IPS DF 6.9 (cell line): ENCODE measurements around the gene MVB12B.

Experiments
- DNase-seq: peaks from one replicate; pipeline ENCODE4 v3.0.0-alpha.2; 2013; ENCODE audit warnings: low read depth, low spot score
- H3K27ac ChIP-seq: one replicate; pipeline ENCODE4 v1.5.1; 2013; ENCODE audit warnings: low read length, control low read depth
- H3K27me3 ChIP-seq: 2 replicates; pipeline ENCODE4 v1.6.1; 2013; ENCODE audit warnings: mild to moderate bottlenecking, low read length; ENCODE audit not compliant: control insufficient read depth, insufficient read depth
- H3K36me3 ChIP-seq: 2 replicates; pipeline ENCODE4 v1.6.1; 2013; ENCODE audit warnings: low read length; ENCODE audit not compliant: control insufficient read depth, insufficient read depth
- H3K4me1 ChIP-seq: 2 replicates; pipeline ENCODE4 v1.6.1; 2013; ENCODE audit warnings: low read length; ENCODE audit not compliant: control insufficient read depth, insufficient read depth
- H3K4me3 ChIP-seq: 2 replicates; pipeline ENCODE4 v1.5.1; 2013; ENCODE audit warnings: mild to moderate bottlenecking, low read length
- H3K9me3 ChIP-seq: 2 replicates; pipeline ENCODE4 v1.6.1; 2013; ENCODE audit warnings: low read length, inconsistent platforms; ENCODE audit not compliant: control insufficient read depth, insufficient read depth
- WGBS: extraction: QIAGEN DNeasy Blood & Tissue Kit; methylation state at CpG from one replicate; pipeline ENCODE4 v1.1.7; 2013; ENCODE audit warnings: mixed read lengths, missing lambda C conversion rate; ENCODE audit not compliant: insufficient read length, insufficient coverage; 5-methylcytosine and 5-hydroxymethylcytosine counted together

MVB12B gene

DNA sequence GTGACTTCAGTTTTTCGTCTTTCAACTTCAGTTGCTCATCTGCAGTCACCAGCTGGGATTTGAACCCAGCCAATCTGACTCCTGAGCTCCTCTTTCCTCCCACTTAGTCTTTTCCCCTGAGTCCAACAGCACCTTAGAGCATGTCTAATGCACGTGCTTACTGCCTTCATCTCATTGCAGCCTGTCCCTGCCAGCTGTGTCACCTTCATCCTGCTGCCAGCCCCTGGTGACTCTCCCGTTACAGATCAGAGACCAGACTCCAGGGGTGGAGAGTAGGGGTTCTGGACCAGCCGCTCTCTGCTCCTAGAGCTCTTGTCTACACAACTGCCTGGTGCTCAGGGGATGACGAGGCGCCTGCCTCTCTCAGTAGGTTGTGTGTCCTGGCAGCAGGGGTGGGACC, 154.2 kb downstream of the MVB12B start:
- Histone ChIP-seq H3K27ac (no peak overlapping the region), H3K4me3 (no peak overlapping the region), H3K4me1 (0 out of 2 replicates have a peak, but pooled peaks cover 3% of the 10 kb centered on the region), H3K27me3 (no peaks in the 10 kb centered on the region), H3K36me3 (no peaks in the 10 kb centered on the region), H3K9me3 (no peaks in the 10 kb centered on the region; the same call in 1 of the 2 replicates)
- WGBS, result no CpG with 5 or more reads among the region's 6 CpGs
- DNase-seq, result no peak

DNA sequence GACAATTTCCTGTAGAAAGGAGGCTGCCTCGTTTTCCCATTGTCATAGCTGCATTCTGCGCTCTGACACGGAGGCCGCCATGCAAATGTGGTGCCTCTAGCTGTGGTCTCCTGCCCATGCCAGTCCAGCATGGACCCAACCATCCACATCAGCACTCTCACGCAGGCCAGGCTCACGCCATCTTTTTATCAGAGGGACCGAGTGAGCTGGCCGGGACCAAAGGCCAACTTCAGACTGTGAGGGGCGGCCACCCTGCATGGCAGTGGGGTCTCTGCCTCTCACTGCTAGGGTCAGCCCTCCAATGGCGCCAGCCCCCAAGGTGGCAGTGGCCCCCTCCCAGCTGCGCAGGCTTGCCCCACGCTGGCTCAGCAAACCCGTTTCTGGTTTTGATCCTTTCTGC, 155.2 kb downstream of the MVB12B start:
- no CpG with 5 or more reads among the region's 13 CpGs for WGBS
- no peak overlapping the region for H3K4me3 ChIP-seq
- no peaks in the 10 kb centered on the region; the same call in 1 of the 2 replicates for H3K9me3 ChIP-seq
- DNase-seq, result no peak
- H3K36me3 ChIP-seq, result no peaks in the 10 kb centered on the region
- H3K27me3 ChIP-seq, result no peaks in the 10 kb centered on the region
- no peak overlapping the region for H3K27ac ChIP-seq
- H3K4me1 ChIP-seq, result 0 out of 2 replicates have a peak, but pooled peaks cover 1% of the 10 kb centered on the region

DNA sequence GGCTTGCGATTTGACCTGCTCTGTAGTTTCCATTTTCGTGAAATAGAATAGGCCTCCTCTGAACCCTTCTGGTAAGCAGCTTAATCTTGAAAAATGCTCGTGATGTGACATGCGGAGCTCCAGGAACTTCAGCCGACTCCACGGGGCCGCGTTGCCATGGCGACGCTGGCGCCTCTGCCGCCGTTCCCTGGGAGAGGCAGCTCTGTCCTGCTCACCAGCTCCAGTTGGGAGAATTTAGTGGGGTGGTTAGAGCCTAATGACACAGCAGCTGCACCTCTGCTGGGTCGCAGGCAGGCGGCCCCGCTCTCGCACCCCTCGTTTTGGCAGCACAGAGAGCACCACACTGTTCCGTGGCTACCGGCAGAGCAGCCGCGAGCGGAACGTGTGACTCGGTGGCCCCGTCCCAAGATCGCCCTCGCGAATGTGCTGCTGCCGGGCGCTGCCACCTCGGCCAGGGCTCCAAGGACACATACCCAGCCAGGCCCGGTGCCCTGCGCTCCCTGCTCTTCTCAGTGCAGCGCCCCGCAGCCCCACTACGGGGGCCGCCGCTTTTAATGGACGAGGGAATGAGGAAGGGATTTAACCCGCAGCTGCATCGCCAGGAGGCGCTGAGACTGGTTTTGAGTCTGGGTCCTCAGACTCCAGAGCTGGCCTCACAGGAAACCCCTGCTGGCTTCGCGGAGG, 155.9 kb downstream of the MVB12B start:
- no peaks in the 10 kb centered on the region for H3K27me3 ChIP-seq
- H3K4me3 ChIP-seq, result peak overlapping the region; percentile 23; the same call in 1 of the 2 replicates
- H3K4me1 ChIP-seq, result 0 out of 2 replicates have a peak, but pooled peaks cover 1% of the 10 kb centered on the region
- no peaks in the 10 kb centered on the region for H3K36me3 ChIP-seq
- H3K27ac ChIP-seq, result no peak overlapping the region
- no peaks in the 10 kb centered on the region; the same call in 1 of the 2 replicates for H3K9me3 ChIP-seq
- WGBS, result no CpG with 5 or more reads among the region's 45 CpGs
- no peak for DNase-seq

DNA sequence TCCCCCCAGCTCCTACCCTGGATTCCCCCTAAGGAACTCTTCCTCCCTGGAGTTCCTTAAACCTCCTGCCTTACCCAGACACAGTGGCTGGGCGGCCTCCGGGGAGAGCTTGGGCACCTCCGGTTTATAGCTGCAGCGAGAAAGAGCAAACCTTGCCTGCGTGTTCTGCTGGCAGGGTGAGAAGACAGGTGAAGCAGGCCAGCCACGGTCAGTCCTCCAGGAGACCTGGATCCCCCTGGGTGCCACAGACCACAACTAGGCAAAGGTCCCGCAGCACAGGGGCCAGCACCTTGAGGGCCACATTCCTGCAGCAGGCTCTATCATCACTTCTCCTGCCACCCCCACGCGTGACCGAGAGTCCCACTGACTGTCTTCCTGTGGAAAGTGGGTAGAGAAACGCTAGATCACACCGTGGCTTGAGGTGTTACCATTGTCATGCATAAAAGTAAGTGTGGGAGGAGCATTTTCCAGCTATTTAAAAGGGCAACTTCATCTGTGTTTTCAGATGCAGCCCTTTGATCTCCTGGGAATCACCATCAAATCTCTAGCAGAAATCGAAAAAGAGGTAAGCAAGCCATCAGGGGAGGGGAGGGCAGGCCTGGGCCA, 156.9 kb downstream of the MVB12B start:
- Histone ChIP-seq H3K36me3 (no peaks in the 10 kb centered on the region), H3K27me3 (no peaks in the 10 kb centered on the region), H3K9me3 (no peaks in the 10 kb centered on the region), H3K4me3 (no peak overlapping the region), H3K4me1 (0 out of 2 replicates have a peak, but pooled peaks cover 1% of the 10 kb centered on the region), H3K27ac (no peak overlapping the region)
- WGBS, result no CpG with 5 or more reads among the region's 13 CpGs
- no peak for DNase-seq

DNA sequence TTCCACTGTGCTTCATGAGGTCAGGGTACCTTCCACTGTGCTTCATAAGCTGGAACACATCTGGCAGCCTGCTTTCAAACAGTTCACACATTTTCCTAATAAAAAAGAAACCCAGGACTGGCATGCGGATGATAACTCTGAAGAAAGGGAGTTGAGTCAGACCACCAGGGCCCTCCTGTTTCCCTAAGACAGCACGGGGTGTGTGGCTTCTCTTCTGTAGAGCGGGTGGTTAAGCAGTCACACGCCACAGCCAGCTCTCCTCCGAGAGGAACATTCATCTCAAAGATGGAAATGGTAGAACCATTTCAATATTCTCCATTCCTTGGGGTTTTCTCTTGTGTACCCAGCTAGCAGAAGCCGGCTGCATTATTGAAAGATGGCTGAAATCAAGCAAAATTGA, 159.0 kb downstream of the MVB12B start:
- no peak for DNase-seq
- Histone ChIP-seq H3K27ac (no peak overlapping the region), H3K27me3 (no peaks in the 10 kb centered on the region), H3K36me3 (no peaks in the 10 kb centered on the region), H3K4me1 (peaks cover 4% of the 10 kb centered on the region; the same call in 1 of the 2 replicates), H3K4me3 (no peak overlapping the region), H3K9me3 (no peaks in the 10 kb centered on the region)
- WGBS, result no CpG with 5 or more reads among the region's 6 CpGs

DNA sequence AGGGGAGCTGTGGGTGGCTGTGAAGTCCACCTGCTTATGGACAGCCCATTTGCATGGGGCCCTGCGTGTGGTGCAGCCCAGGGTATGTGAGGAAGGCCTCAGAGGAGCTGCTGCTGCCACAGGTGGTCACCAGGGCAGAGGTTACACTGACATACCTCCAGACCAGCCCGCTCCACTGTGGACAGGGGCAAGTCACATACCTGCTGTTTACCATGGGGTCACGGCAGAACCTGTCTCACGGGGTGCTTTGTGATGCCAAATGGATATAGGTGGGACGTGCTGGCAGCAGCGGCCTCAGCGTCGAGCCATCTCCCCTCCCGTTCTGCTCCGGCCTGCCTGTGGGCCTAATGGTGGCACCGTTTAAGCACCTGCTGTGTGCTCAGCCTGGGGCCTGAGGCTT, 159.6 kb downstream of the MVB12B start:
- H3K27ac ChIP-seq, result no peak overlapping the region
- WGBS, result no CpG with 5 or more reads among the region's 11 CpGs
- H3K36me3 ChIP-seq, result no peaks in the 10 kb centered on the region
- H3K27me3 ChIP-seq, result no peaks in the 10 kb centered on the region
- no peak overlapping the region for H3K4me3 ChIP-seq
- peaks cover 4% of the 10 kb centered on the region; the same call in 1 of the 2 replicates for H3K4me1 ChIP-seq
- DNase-seq, result no peak
- no peaks in the 10 kb centered on the region for H3K9me3 ChIP-seq

DNA sequence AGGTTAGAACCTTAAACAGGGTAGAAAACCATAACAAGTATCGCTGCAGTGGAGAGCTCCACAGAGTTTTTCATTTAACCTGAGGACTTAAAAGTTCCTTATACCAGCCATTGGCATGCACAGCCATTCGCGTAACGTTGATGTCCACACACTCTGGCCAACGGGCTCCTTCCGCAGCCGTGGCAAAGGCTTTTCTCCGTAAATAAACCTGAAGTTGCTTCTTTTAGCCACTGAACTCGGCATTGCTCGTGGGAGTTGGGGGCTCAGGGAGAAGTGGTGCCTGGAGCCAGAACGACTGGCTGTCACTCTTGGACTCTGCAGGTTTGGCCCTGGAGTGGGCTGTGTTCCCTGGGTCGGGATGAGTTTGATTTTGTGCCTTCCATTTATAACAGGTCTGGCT, 161.2 kb downstream of the MVB12B start:
- no peak overlapping the region for H3K4me3 ChIP-seq
- H3K9me3 ChIP-seq, result no peaks in the 10 kb centered on the region
- H3K27ac ChIP-seq, result no peak overlapping the region
- no peak for DNase-seq
- no peaks in the 10 kb centered on the region for H3K27me3 ChIP-seq
- no CpG with 5 or more reads among the region's 12 CpGs for WGBS
- H3K36me3 ChIP-seq, result no peaks in the 10 kb centered on the region
- peaks cover 3% of the 10 kb centered on the region; the same call in 1 of the 2 replicates for H3K4me1 ChIP-seq

DNA sequence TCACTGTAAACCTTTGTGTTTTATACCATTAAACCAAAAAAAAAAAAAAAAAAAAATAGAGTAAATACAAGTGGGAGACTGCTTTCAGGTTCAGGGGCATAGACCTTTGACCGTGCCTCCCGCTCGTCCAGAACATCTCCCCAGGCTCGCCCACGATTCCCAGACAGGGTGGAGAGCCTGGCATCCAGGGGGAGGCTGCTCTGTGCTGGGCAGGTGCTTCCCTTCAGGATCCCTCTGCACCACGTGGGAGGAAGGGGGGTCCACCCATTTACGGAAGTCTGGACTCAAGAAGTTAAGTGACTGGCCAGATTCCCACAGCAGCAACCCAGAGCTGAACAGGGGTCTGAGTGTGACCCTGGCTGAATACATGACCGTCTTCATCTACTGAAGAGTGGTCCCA, 161.7 kb downstream of the MVB12B start:
- Histone ChIP-seq H3K36me3 (no peaks in the 10 kb centered on the region), H3K27ac (no peak overlapping the region), H3K4me1 (peaks cover 3% of the 10 kb centered on the region; the same call in 1 of the 2 replicates), H3K27me3 (no peaks in the 10 kb centered on the region), H3K4me3 (no peak overlapping the region), H3K9me3 (no peaks in the 10 kb centered on the region)
- no peak for DNase-seq
- no CpG with 5 or more reads among the region's 8 CpGs for WGBS

DNA sequence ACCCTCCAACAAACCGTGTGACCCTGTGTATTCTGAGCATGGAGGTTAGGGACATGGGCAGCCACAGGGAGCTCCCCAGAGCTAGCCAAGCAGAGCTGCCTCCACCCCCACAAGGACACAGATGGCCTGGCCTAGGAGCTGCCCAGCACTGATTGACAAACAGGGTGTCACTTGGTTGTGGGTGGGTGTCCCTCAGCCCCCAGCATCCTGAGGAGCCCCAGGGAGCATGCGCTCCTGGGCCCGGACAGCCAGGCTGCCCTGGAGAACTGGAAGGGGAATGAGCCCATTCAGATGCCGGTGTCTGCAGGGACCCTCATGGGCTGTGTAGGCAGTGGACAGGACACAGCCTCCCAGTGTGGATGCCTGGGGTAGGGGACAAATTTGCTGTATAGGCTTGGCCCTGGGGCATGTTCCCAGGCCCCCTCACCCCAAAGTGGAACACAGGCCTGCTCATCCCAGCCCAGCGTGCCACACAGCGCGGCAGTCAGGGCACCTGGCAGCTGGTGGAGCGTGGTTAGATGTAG, 162.3 kb downstream of the MVB12B start:
- DNase-seq, result no peak
- Histone ChIP-seq H3K4me3 (no peak overlapping the region), H3K27ac (no peak overlapping the region), H3K4me1 (peaks cover 3% of the 10 kb centered on the region; the same call in 1 of the 2 replicates), H3K27me3 (no peaks in the 10 kb centered on the region), H3K9me3 (no peaks in the 10 kb centered on the region), H3K36me3 (no peaks in the 10 kb centered on the region)
- WGBS, result no CpG with 5 or more reads among the region's 8 CpGs

DNA sequence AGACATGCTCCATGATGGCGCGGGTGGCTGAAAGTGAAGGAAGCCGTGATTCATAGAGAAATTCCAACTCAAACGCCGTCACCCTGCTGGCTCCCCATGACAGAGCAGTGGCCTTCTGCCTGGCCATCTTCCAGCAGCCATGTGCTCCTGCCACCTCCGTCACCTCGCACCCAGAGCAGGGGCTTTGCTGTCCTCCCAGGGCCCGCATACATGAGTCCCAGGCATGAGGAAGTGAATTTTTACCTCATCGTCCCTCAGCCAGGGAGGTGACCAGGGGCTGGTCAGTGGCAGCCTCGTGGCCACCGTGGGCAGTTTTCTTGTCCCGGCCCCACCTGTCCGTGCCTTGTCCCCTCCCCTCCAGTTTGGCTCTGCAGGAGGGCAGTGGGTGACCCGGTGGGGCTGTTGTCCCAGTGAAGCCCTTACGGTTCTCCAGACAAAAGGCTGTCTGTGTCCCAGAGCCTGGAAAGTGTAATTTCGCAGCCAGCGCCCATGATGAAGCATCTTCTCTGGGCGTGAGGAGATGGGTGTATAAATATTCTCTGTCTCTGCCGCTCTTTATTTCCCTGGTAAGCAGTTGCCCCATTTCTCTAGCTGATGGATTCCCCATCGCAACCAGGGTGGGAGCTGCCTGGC, 163.1 kb downstream of the MVB12B start:
- WGBS, result no CpG with 5 or more reads among the region's 20 CpGs
- DNase-seq, result no peak
- Histone ChIP-seq H3K27me3 (no peaks in the 10 kb centered on the region), H3K9me3 (no peaks in the 10 kb centered on the region), H3K27ac (no peak overlapping the region), H3K4me1 (peaks cover 3% of the 10 kb centered on the region; the same call in 1 of the 2 replicates), H3K4me3 (no peak overlapping the region), H3K36me3 (no peaks in the 10 kb centered on the region)
